ENCODE results near the gene CDH6. TPM values are rescaled to one million over a fixed set of nuclear protein-coding genes. Genes with fewer than 3 reads are reported as not detected.

CDH6 gene
- total RNA-seq, 1 donor from 2014 or later = 9.4 TPM

GRCh38 chr5:31291323-31291854 lies 97.9 kb downstream of the CDH6 start:
- Histone ChIP-seq H3K27ac (no peak overlapping the region), H3K4me1 (no peaks in the 10 kb centered on the region), H3K27me3 (no peaks in the 10 kb centered on the region), H3K4me3 (no peak overlapping the region), H3K9me3 (no peaks in the 10 kb centered on the region), H3K36me3 (no peaks in the 10 kb centered on the region)
- intact Hi-C loops (cut with DNase I) = no loop called here
- DNase-seq (no peak), ATAC-seq (no peak)
- TF ChIP-seq, protein P1, sequence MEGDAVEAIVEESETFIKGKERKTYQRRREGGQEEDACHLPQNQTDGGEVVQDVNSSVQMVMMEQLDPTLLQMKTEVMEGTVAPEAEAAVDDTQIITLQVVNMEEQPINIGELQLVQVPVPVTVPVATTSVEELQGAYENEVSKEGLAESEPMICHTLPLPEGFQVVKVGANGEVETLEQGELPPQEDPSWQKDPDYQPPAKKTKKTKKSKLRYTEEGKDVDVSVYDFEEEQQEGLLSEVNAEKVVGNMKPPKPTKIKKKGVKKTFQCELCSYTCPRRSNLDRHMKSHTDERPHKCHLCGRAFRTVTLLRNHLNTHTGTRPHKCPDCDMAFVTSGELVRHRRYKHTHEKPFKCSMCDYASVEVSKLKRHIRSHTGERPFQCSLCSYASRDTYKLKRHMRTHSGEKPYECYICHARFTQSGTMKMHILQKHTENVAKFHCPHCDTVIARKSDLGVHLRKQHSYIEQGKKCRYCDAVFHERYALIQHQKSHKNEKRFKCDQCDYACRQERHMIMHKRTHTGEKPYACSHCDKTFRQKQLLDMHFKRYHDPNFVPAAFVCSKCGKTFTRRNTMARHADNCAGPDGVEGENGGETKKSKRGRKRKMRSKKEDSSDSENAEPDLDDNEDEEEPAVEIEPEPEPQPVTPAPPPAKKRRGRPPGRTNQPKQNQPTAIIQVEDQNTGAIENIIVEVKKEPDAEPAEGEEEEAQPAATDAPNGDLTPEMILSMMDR (IDR thresholded peaks at IDR 0.05) = no peak

DNA sequence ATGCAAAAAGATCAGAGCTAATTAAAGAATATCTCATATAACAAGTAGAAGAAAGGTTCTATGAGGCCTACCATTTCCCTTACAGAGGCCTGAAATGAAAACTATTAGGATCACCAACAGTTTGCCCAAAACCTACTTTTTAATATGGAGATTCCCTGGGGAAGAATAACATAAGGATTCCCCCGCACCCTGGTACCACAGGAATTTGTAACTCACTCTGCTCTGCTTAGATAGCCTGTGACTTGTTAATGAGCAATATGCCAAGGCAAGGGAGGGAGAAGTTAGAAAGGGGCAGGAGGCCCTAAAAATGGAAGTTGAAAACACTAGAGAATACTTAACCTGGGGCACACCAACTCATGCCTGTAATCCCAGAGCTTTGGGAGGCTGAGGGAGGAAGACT lies 107.0 kb downstream of the CDH6 start:
- no peak for DNase-seq
- no peaks in the 10 kb centered on the region for H3K36me3 ChIP-seq
- no peak overlapping the region for H3K4me3 ChIP-seq
- intact Hi-C loops (cut with DNase I) = no loop called here
- no peak overlapping the region for H3K27ac ChIP-seq
- TF ChIP-seq, protein P1 (IDR thresholded peaks at IDR 0.05) = no peak
- no peaks in the 10 kb centered on the region for H3K9me3 ChIP-seq
- no peaks in the 10 kb centered on the region for H3K4me1 ChIP-seq
- no peak for ATAC-seq
- H3K27me3 ChIP-seq = no peaks in the 10 kb centered on the region

GRCh38 chr5:31301833-31302232 lies 108.3 kb downstream of the CDH6 start:
- H3K4me1 ChIP-seq = no peaks in the 10 kb centered on the region
- H3K9me3 ChIP-seq = no peaks in the 10 kb centered on the region
- intact Hi-C loops (cut with DNase I) = no loop called here
- no peak overlapping the region for H3K4me3 ChIP-seq
- DNase-seq (no peak), ATAC-seq (no peak)
- H3K36me3 ChIP-seq = no peaks in the 10 kb centered on the region
- no peak overlapping the region for H3K27ac ChIP-seq
- TF ChIP-seq, protein P1 (IDR thresholded peaks at IDR 0.05) = no peak
- H3K27me3 ChIP-seq = no peaks in the 10 kb centered on the region

DNA sequence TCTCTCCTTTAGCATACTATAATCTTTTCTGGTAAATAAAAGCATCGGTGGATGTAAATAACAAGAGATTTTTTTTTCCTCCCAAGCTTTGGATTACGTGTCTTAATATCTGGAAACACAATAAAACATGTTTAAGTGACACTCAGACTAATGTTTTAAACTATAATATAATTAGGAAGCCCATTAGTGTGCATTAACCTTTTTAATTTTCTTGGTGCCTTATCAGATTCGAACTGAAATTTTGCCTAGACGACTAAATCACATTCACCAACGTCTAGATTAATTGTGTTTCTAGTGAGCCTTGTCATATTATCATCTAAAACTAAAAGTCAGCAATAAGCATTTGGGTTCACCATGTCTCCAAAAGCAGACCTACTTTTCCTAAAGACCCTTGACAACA lies 110.2 kb downstream of the CDH6 start:
- intact Hi-C loops (cut with DNase I) = no loop called here
- H3K4me1 ChIP-seq = no peaks in the 10 kb centered on the region
- H3K9me3 ChIP-seq = no peaks in the 10 kb centered on the region
- DNase-seq = no peak
- TF ChIP-seq, protein P1 (IDR thresholded peaks at IDR 0.05) = no peak
- H3K27me3 ChIP-seq = no peaks in the 10 kb centered on the region
- H3K4me3 ChIP-seq = no peak overlapping the region
- H3K27ac ChIP-seq = no peak overlapping the region
- no peak for ATAC-seq
- H3K36me3 ChIP-seq = no peaks in the 10 kb centered on the region

DNA sequence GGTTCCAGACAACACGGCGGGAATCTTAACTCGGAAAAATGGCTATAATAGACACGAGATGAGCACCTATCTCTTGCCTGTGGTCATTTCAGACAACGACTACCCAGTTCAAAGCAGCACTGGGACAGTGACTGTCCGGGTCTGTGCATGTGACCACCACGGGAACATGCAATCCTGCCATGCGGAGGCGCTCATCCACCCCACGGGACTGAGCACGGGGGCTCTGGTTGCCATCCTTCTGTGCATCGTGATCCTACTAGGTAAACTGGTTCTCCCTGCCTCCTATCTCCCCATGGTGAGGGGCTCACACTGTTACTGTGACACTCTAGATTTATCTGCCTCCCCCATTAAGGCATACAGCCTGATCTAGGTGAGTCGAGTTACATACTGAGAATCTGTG lies 124.2 kb downstream of the CDH6 start:
- no peak overlapping the region for H3K4me3 ChIP-seq
- TF ChIP-seq, protein P1 (IDR thresholded peaks at IDR 0.05) = no peak
- no peaks in the 10 kb centered on the region for H3K9me3 ChIP-seq
- ATAC-seq (no peak), DNase-seq (no peak)
- H3K27me3 ChIP-seq = no peaks in the 10 kb centered on the region
- H3K36me3 ChIP-seq = no peaks in the 10 kb centered on the region
- H3K27ac ChIP-seq = no peak overlapping the region
- no peaks in the 10 kb centered on the region for H3K4me1 ChIP-seq
- intact Hi-C loops (cut with DNase I) = no loop called here

GRCh38 chr5:31319335-31319734 lies 125.8 kb downstream of the CDH6 start:
- Histone ChIP-seq H3K9me3 (no peaks in the 10 kb centered on the region), H3K4me1 (no peaks in the 10 kb centered on the region), H3K4me3 (no peak overlapping the region), H3K36me3 (no peaks in the 10 kb centered on the region), H3K27ac (no peak overlapping the region), H3K27me3 (no peaks in the 10 kb centered on the region)
- ATAC-seq (no peak), DNase-seq (no peak)
- TF ChIP-seq, protein P1 (IDR thresholded peaks at IDR 0.05) = no peak
- intact Hi-C loops (cut with DNase I) = no loop called here

Measured in upper lobe of right lung (tissue), 1 donor.